HepG2 (cell line): ENCODE results near the gene MYL9. TPM values are rescaled to one million over a fixed set of nuclear protein-coding genes. Genes with fewer than 3 reads are reported as not detected.

ENCODE experiments used
- BRCA1 ChIP-seq: sonication (generic); formaldehyde crosslinking; IDR thresholded peaks from 2 replicates; pipeline ENCODE4 v1.4.0; 2020; ENCODE audit warnings: missing genetic modification reagents
- BRD4 ChIP-seq: sonication (generic); formaldehyde crosslinking; IDR thresholded peaks from 2 replicates; pipeline ENCODE4 v1.4.0; 2020; ENCODE audit warnings: missing genetic modification reagents
- CHD2 ChIP-seq: IDR thresholded peaks from 2 replicates; pipeline ENCODE4 v1.6.1; 2011; ENCODE audit warnings: low read depth, low read length, improper control_type of control experiment
- DNMT3B ChIP-seq: conservative IDR thresholded peaks from 2 replicates; pipeline ENCODE4 v1.6.1; 2016; ENCODE audit warnings: missing biosample characterization, control low read depth
- EHMT2 ChIP-seq: fragments of 200-600 bp; sonication (generic); IDR thresholded peaks from 2 replicates; pipeline ENCODE4 v1.7.0; 2017; ENCODE audit warnings: antibody characterized with exemption, low read depth, low read length, borderline replicate concordance
- FOXO4 ChIP-seq: sonication (generic); formaldehyde crosslinking; conservative IDR thresholded peaks from 2 replicates; pipeline ENCODE4 v1.8.1; 2023; ENCODE audit warnings: missing genetic modification reagents
- JUND ChIP-seq: sonication (generic); formaldehyde crosslinking; IDR thresholded peaks from 2 replicates; pipeline ENCODE4 v1.8.0; 2022; ENCODE audit warnings: mild to moderate bottlenecking, missing genetic modification reagents
- KAT7 ChIP-seq: IDR thresholded peaks from 2 replicates; pipeline ENCODE4 v1.6.1; 2018; ENCODE audit warnings: borderline replicate concordance, missing compliant biosample characterization
- MAF1 ChIP-seq: sonication (generic); formaldehyde crosslinking; IDR thresholded peaks from 2 replicates; pipeline ENCODE4 v1.5.0; 2020; ENCODE audit warnings: missing genetic modification reagents, borderline replicate concordance
- MTF2 ChIP-seq: sonication (generic); formaldehyde crosslinking; IDR thresholded peaks from 2 replicates; pipeline ENCODE4 v1.5.0; 2020; ENCODE audit warnings: missing genetic modification reagents, borderline replicate concordance
- ONECUT2 ChIP-seq: sonication (generic); formaldehyde crosslinking; IDR thresholded peaks from 2 replicates; pipeline ENCODE4 v1.4.0; 2020; ENCODE audit warnings: missing genetic modification reagents
- PHF20 ChIP-seq: sonication (generic); formaldehyde crosslinking; IDR thresholded peaks from 2 replicates; pipeline ENCODE4 v1.5.0; 2020; ENCODE audit warnings: mild to moderate bottlenecking, missing genetic modification reagents
- TGIF2 ChIP-seq: IDR thresholded peaks from 2 replicates; pipeline ENCODE4 v1.6.1; 2016; ENCODE audit warnings: control low read depth, missing compliant biosample characterization
- TMF1 ChIP-seq: sonication (generic); formaldehyde crosslinking; IDR thresholded peaks from 2 replicates; pipeline ENCODE4 v1.8.1; 2022; ENCODE audit warnings: low read depth, missing genetic modification reagents
- ZKSCAN8 ChIP-seq: IDR thresholded peaks from 2 replicates; pipeline ENCODE4 v1.6.1; 2016; ENCODE audit warnings: borderline replicate concordance, missing genetic modification reagents, missing compliant biosample characterization
- ZNF12 ChIP-seq: sonication (generic); formaldehyde crosslinking; IDR thresholded peaks from 2 replicates; pipeline ENCODE4 v1.5.0; 2020; ENCODE audit warnings: missing genetic modification reagents
- ZNF138 ChIP-seq: sonication (generic); formaldehyde crosslinking; IDR thresholded peaks from 2 replicates; pipeline ENCODE4 v1.5.0; 2020; ENCODE audit warnings: mild to moderate bottlenecking, low read depth, missing genetic modification reagents
- ZNF142 ChIP-seq: sonication (generic); formaldehyde crosslinking; IDR thresholded peaks from 2 replicates; pipeline ENCODE4 v1.4.0; 2020; ENCODE audit warnings: missing genetic modification reagents
- ZNF20 ChIP-seq: sonication (generic); formaldehyde crosslinking; IDR thresholded peaks from 2 replicates; pipeline ENCODE4 v1.4.0; 2020; ENCODE audit warnings: mild to moderate bottlenecking, moderate library complexity, missing genetic modification reagents
- ZNF232 ChIP-seq: sonication (generic); formaldehyde crosslinking; IDR thresholded peaks from 2 replicates; pipeline ENCODE4 v1.4.0; 2020; ENCODE audit warnings: missing genetic modification reagents, borderline replicate concordance
- ZNF354B ChIP-seq: sonication (generic); formaldehyde crosslinking; IDR thresholded peaks from 2 replicates; pipeline ENCODE4 v1.8.0; 2022; ENCODE audit warnings: mild to moderate bottlenecking, missing genetic modification reagents
- ZNF709 ChIP-seq: sonication (generic); formaldehyde crosslinking; IDR thresholded peaks from 2 replicates; pipeline ENCODE4 v1.5.0; 2020; ENCODE audit warnings: mild to moderate bottlenecking, missing genetic modification reagents
- ZNF761 ChIP-seq: sonication (generic); formaldehyde crosslinking; conservative IDR thresholded peaks from 2 replicates; pipeline ENCODE4 v1.4.0; 2020; ENCODE audit warnings: mild to moderate bottlenecking, missing genetic modification reagents
- ZNF784 ChIP-seq: sonication (generic); formaldehyde crosslinking; IDR thresholded peaks from 2 replicates; pipeline ENCODE4 v1.5.1; 2020; ENCODE audit warnings: missing genetic modification reagents, mild to moderate bottlenecking, borderline replicate concordance
- ZSCAN22 ChIP-seq: sonication (generic); formaldehyde crosslinking; IDR thresholded peaks from 2 replicates; pipeline ENCODE4 v1.4.0; 2020; ENCODE audit warnings: mild to moderate bottlenecking, missing genetic modification reagents
- polyA plus RNA-seq, 8 experiments: library from polyadenylated mRNA; depleted of rRNA in 3 of 8; stranded (reverse) in 7 of 8; unstranded in 1 of 8; fragments of >200 nt; fragmentation: Illumina TruSeq in 4 of 8; extraction: Trizol in 4 of 8; gene quantifications; 2 replicates each; pipeline versions ENCODE4 v1.2.1 to v1.2.3, GENCODE V29; 2011 to 2016; ENCODE audit warnings: low read depth in 4 of 8, missing spikeins in 1 of 8, mixed read lengths in 1 of 8; ENCODE audit not compliant: insufficient read depth in 1 of 8
- total RNA-seq, 5 experiments: library from RNA; depleted of rRNA; stranded (reverse); fragments of >200 nt; fragmentation: Illumina TruSeq; extraction: Trizol; gene quantifications; 2 replicates each; pipeline ENCODE4 v1.2.3, GENCODE V29; 2016; ENCODE audit warnings: low read depth in 1 of 5

Gene MYL9
- total and polyA plus RNA-seq, 2 of the 13 experiments (the other 11 are each of a cell fraction or from before 2014, with no cell fraction given) = 0.87 to 2.2 TPM

GRCh38 chr20:36591854-36592641 is 50.7 kb downstream of the MYL9 start (continued):
- no peak for TF ChIP-seq ZNF784 (CRISPR knock-in tag)
- TF ChIP-seq JUND (CRISPR knock-in tag) = no peak
- no peak for TF ChIP-seq KAT7
- no peak for TF ChIP-seq ZNF354B (CRISPR knock-in tag)
- no peak for TF ChIP-seq ZNF20 (CRISPR knock-in tag)
- TF ChIP-seq ZNF142 (CRISPR knock-in tag) = no peak
- no peak for TF ChIP-seq FOXO4
- no peak for TF ChIP-seq TMF1 (CRISPR knock-in tag)
- no peak for TF ChIP-seq TGIF2 (CRISPR knock-in tag)
- no peak for TF ChIP-seq ZKSCAN8
- no peak for TF ChIP-seq PHF20 (CRISPR knock-in tag)
- no peak for TF ChIP-seq BRCA1 (CRISPR knock-in tag)
- no peak for TF ChIP-seq ONECUT2 (CRISPR knock-in tag)
- no peak for TF ChIP-seq ZNF761 (CRISPR knock-in tag)
- TF ChIP-seq EHMT2 = no peak
- TF ChIP-seq ZNF138 (CRISPR knock-in tag) = no peak
- TF ChIP-seq ZNF709 (CRISPR knock-in tag) = no peak
- TF ChIP-seq CHD2 = no peak
- TF ChIP-seq ZSCAN22 = no peak
- no peak for TF ChIP-seq MTF2 (CRISPR knock-in tag)
- TF ChIP-seq ZNF12 (CRISPR knock-in tag) = no peak
- no peak for TF ChIP-seq DNMT3B (CRISPR knock-in tag)
- TF ChIP-seq ZNF232 (CRISPR knock-in tag) = no peak
- TF ChIP-seq MAF1 = no peak
- no peak for TF ChIP-seq BRD4 (CRISPR knock-in tag)
